Kidney (tissue), 14 donors: ENCODE measurements around the gene CNTN1. TPM values are rescaled to one million over a fixed set of nuclear protein-coding genes. Genes with fewer than 3 reads are reported as not detected.

ENCODE experiments used
- DNase-seq, 5 donors: peaks; one replicate each; pipeline ENCODE4 v3.0.0-alpha.2; 2013 to 2020
- FAIRE-seq: peaks from 2 replicates; lab custom pipeline; 2012; peaks lifted over from hg19 to GRCh38; lab: Jason Lieb, UNC
- H3K27ac ChIP-seq, 2 donors: one replicate each; pipeline ENCODE4 v1.7.0; 2013; ENCODE audit warnings: low read depth in 2 of 2, low read length in 2 of 2, inconsistent platforms in 1 of 2
- H3K27me3 ChIP-seq: one replicate; pipeline ENCODE4 v1.7.1; 2013; ENCODE audit warnings: low read length, inconsistent platforms; ENCODE audit not compliant: control insufficient read depth, insufficient read depth
- H3K36me3 ChIP-seq, 3 donors: one replicate each; pipeline versions ENCODE4 v1.7.0 to v1.7.1; 2013; ENCODE audit warnings: low read length in 3 of 3, control low read depth in 1 of 3, inconsistent platforms in 1 of 3; ENCODE audit not compliant: insufficient read depth in 3 of 3, control insufficient read depth in 2 of 3
- H3K4me1 ChIP-seq, 3 donors: one replicate each; pipeline versions ENCODE4 v1.7.0 to v1.7.1; 2013; ENCODE audit warnings: low read length in 3 of 3, inconsistent platforms in 1 of 3, low read depth in 1 of 3; ENCODE audit not compliant: control insufficient read depth in 2 of 3, insufficient read depth in 2 of 3
- H3K4me3 ChIP-seq, 3 donors: one replicate each; pipeline versions ENCODE4 v1.7.0 to v1.8.1; 2013; ENCODE audit warnings: low read length in 3 of 3, control low read depth in 1 of 3, inconsistent platforms in 1 of 3
- H3K9ac ChIP-seq, 3 donors: one replicate each; pipeline versions ENCODE4 v1.7.0 to v1.7.1; 2013; ENCODE audit warnings: low read length in 3 of 3, control low read depth in 1 of 3, inconsistent platforms in 1 of 3
- H3K9me3 ChIP-seq, 3 donors: one replicate each; pipeline versions ENCODE4 v1.7.0 to v1.7.1; 2013; ENCODE audit warnings: low read length in 3 of 3, control low read depth in 1 of 3, inconsistent platforms in 1 of 3; ENCODE audit not compliant: control insufficient read depth in 2 of 3, insufficient read depth in 1 of 3
- intact Hi-C: fragments of 100-400 bp; cut with DNase I; formaldehyde crosslinking; loops from one replicate; pipeline ENCODE4 v1.11.1; 2022
- polyA plus RNA-seq: library from polyadenylated mRNA; stranded (reverse); fragments of 350-450 nt; fragmentation: Illumina TruSeq; extraction: RNeasy Lipid Tissue Mini Kit (QIAGEN cat#74804); gene quantifications from one replicate; pipeline ENCODE4 v1.2.3, GENCODE V29; 2014; ENCODE audit warnings: low read depth, low replicate concordance; ENCODE audit not compliant: insufficient read depth
- total RNA-seq: library from RNA; stranded (reverse); fragmentation: NEBNext Ultra II Directional; extraction: Animal tissue kit (Norgen Biotek cat#: 25700); gene quantifications from one replicate; pipeline ENCODE4 v1.2.1, GENCODE V29; 2021
- TF ChIP-seq, protein P1 (sequence below): IDR thresholded peaks from 3 replicates; pipeline ENCODE4 v1.5.1; 2012; ENCODE audit warnings: mild to moderate bottlenecking, moderate library complexity, borderline replicate concordance; ENCODE audit not compliant: insufficient read depth; ENCODE audit errors: extremely low read depth
- donor health status: control.
- donor health status: control.
- donor health status: control.
- donor health status: control.
- donor health status: control.
- donor health status: DM: yes; HTN: yes; CAD: no.
- donor health status: Normal renal cell carcinoma (clear cell type).

The CNTN1 gene
- total and polyA plus RNA-seq, 2 donors from 2014 or later: 6.3 to 9.9 TPM

DNA sequence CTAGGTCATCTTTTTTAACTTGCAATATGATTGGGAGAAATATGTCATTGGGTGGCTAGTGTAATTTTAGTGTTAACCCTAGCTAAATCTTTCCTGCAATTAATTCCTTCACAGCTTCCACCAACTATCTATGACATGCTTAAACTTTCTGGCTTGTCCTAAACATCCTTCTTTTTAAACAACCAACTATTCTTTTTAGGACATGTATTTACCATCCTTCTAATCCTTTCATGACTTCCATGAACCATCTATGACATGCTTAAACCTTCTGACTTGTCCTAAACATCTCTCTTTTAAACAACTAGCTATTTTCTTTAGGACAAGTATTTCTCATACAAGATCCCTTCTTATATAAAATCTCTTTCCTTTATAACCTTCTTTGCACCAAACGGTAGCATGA, 316.2 kb downstream of the CNTN1 start:
- no peak for DNase-seq
- no peak overlapping the region for H3K27ac ChIP-seq

DNA sequence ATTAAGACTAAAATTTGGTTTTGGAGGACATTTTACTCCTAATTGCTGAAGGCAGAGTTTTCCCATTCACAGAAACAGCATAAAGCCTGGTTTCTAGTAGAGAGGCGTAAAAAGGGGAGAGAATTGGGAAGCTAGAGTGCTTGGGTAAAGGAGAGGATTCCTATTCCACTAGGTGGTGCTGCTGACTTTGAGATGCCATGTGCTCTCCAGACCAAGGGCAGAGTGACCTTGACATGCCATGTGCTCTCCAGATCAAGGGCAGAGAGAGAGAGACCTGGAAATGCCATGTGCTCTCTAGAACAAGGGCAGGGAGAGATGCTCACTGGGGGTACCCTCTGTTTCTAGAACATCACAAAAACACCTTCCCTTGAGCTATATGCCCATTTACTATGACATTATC, 319.7 kb downstream of the CNTN1 start:
- FAIRE-seq (no peak), DNase-seq (no peak)
- TF ChIP-seq, protein P1, sequence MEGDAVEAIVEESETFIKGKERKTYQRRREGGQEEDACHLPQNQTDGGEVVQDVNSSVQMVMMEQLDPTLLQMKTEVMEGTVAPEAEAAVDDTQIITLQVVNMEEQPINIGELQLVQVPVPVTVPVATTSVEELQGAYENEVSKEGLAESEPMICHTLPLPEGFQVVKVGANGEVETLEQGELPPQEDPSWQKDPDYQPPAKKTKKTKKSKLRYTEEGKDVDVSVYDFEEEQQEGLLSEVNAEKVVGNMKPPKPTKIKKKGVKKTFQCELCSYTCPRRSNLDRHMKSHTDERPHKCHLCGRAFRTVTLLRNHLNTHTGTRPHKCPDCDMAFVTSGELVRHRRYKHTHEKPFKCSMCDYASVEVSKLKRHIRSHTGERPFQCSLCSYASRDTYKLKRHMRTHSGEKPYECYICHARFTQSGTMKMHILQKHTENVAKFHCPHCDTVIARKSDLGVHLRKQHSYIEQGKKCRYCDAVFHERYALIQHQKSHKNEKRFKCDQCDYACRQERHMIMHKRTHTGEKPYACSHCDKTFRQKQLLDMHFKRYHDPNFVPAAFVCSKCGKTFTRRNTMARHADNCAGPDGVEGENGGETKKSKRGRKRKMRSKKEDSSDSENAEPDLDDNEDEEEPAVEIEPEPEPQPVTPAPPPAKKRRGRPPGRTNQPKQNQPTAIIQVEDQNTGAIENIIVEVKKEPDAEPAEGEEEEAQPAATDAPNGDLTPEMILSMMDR: no peak
- H3K27me3 ChIP-seq: no peaks in the 10 kb centered on the region
- no peak overlapping the region for H3K27ac ChIP-seq
- peaks cover 0 to 9% (median 0%) of the 10 kb centered on the region in 3 donors for H3K9me3 ChIP-seq
- H3K9ac ChIP-seq: no peak overlapping the region
- no peak overlapping the region for H3K4me3 ChIP-seq
- H3K4me1 ChIP-seq: no peaks in the 10 kb centered on the region
- no peaks in the 10 kb centered on the region for H3K36me3 ChIP-seq
- intact Hi-C loops: no loop called here

More for the DNA sequence above, 316.2 kb downstream of the CNTN1 start:
- no peak overlapping the region for H3K4me3 ChIP-seq
- H3K9me3 ChIP-seq: peaks cover 2 to 17% (median 2%) of the 10 kb centered on the region in 3 donors
- intact Hi-C loops: no loop called here
- no peak overlapping the region for H3K9ac ChIP-seq
- TF ChIP-seq, protein P1: no peak
- H3K27me3 ChIP-seq: no peaks in the 10 kb centered on the region
- H3K4me1 ChIP-seq: no peaks in the 10 kb centered on the region
- no peaks in the 10 kb centered on the region for H3K36me3 ChIP-seq
- FAIRE-seq: no peak

DNA sequence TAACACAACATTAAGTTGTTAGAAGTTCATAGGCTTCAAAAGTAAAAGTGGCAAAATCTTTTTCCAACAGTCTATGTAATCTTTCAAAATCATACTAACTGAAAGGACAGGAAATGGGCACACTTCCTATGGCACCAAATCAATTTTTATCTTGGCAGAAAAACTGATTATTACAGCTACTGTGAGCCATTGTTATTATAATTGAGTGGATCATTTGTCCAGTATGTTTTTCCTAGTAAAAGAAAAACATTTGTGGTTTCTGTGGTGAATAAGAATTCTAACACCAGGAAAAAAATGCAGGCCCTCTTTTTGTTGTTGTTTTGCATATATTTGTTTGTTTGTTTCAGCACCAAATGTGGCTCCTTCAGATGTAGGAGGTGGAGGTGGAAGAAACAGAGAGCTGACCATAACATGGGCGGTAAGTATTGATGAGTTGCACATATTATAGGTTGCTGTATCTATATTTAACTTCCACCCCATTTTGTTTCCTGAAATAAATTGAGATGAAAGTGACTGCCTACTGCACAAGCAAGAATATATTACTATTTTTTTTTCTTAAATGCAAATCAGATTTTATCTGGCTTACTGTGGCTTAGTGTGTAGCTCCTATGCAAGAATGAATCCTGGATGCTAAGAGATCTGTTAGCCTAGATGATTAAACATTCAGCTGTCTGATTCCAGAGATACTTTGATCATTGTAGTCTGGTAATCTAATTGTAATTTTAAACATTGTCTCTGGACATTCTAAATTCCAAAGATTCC, 321.8 kb downstream of the CNTN1 start:
- intact Hi-C loops: no loop called here
- Histone ChIP-seq H3K27ac (no peak overlapping the region), H3K36me3 (no peaks in the 10 kb centered on the region), H3K4me3 (no peak overlapping the region), H3K9me3 (peaks cover 0 to 9% (median 0%) of the 10 kb centered on the region in 3 donors), H3K4me1 (no peaks in the 10 kb centered on the region), H3K27me3 (no peaks in the 10 kb centered on the region), H3K9ac (no peak overlapping the region)
- FAIRE-seq: no peak
- no peak for DNase-seq
- TF ChIP-seq, protein P1: no peak

DNA sequence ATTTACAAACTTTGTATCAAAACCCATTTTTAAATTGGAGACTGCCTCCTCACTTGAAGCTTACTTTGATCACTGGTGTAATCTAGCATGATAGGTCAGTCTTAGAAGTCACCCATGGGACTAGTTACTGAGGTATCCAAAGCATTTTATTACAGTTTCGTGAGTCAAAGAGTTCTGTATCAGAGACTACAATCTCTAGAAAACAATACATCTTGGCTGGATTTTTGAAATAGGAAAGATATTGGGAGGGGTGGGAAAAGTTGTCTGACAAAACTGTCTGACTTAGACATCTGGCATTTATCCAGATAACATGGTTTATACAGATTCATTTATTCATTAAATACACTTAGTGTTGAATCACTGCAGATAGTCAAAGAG, 322.4 kb downstream of the CNTN1 start:
- TF ChIP-seq, protein P1: no peak
- intact Hi-C loops: no loop called here
- no peak overlapping the region for H3K9ac ChIP-seq
- H3K4me3 ChIP-seq: no peak overlapping the region
- H3K36me3 ChIP-seq: no peaks in the 10 kb centered on the region
- FAIRE-seq (no peak), DNase-seq (no peak)
- no peaks in the 10 kb centered on the region for H3K27me3 ChIP-seq
- no peaks in the 10 kb centered on the region for H3K4me1 ChIP-seq
- H3K27ac ChIP-seq: no peak overlapping the region
- H3K9me3 ChIP-seq: peaks cover 0 to 9% (median 0%) of the 10 kb centered on the region in 3 donors
